HK-2 (cell line): ENCODE results near the gene NCS1.
"Not testable (repeated sequence)": the region's sequence is repeated elsewhere in the genome, so short reads cannot be mapped to it uniquely, and the experiment has no call there.

Experiments used
- DNase-seq: peaks from one replicate; pipeline ENCODE4 v3.0.0-alpha.2; 2018; ENCODE audit not compliant: unreplicated experiment

Gene NCS1

DNA sequence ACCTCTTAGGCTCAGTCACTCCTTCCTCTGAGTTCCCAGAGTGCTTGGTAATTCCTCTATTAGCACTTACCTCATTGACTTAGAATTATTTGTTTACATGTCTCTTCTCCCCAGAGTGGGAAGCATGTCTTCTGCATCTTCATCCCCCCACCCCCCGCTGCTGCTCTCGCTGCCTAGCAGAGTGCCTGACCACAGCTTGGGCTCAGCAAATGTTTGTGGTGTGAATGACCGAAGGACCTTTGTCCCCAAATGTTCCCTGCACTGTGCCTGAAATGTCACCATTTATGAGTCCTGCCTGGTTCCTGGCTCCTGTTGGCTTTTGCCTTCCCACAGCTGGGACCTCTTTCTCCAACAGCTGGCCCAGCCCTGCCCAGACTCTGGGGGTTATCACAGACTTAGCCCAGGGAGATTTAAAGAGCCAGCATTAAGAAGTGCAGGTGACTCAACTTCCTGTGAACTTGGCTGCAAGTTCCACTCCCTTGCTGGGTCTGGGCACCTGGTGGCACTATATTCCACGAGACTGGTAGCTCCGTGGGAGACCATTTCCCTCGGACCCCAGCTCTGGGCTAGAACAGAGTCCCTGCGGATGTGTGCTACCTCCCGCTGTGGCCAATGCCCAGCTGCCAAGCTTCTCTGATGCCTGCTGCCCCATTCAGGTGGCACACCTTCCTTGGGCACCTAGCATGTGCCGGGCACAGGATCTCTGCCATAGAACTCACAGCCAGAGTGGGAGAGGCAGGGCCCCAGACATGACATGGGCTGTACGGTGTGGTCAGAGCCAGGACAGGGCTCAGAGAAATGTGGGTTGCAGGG is 91.6 kb downstream of the NCS1 start:
- DNase-seq = no peak

DNA sequence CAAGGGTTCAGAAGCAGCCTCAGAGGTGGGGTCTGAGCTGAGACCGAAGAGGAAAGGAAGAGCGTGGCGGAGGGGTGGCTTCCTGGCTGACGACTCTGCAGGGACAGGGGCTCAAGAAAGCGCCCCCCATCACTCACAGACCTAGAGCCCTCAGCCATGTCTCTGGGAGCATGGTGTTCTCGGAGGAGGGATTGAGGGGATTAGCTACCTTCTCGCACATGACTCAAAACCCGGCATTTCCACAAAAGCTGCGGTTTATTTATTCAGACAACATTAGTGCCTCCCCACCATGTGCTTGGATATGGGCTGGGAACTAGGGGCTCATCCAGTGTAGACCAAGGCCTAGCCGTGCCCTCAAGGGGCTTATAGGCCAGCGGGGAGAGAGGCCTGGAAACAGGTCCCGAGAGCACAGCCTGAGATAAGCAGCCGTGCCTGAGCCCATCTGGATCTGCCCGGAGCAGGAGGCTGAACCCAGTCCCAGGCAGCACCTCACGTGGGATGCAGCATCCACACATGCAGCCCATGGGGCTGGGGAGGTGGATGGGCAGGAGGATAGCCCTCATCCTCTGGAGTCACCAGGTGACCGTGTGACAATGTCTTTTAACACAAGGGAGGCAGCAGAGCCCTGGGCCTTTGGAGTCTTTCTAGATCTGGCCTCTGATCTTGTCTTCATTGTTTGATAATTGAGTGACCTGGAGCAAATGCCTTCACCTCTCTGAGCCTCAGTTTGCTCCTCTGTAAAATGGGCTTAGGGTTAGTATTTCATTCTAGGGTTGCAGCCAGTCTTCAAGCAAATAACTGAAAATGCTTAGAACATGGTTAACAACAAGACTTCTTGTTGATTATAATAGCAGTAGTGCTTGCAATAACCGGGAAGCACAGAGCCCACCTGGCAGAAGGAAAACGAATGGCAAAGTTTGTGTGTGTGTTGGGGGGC is 92.5 kb downstream of the NCS1 start:
- DNase-seq = no peak

DNA sequence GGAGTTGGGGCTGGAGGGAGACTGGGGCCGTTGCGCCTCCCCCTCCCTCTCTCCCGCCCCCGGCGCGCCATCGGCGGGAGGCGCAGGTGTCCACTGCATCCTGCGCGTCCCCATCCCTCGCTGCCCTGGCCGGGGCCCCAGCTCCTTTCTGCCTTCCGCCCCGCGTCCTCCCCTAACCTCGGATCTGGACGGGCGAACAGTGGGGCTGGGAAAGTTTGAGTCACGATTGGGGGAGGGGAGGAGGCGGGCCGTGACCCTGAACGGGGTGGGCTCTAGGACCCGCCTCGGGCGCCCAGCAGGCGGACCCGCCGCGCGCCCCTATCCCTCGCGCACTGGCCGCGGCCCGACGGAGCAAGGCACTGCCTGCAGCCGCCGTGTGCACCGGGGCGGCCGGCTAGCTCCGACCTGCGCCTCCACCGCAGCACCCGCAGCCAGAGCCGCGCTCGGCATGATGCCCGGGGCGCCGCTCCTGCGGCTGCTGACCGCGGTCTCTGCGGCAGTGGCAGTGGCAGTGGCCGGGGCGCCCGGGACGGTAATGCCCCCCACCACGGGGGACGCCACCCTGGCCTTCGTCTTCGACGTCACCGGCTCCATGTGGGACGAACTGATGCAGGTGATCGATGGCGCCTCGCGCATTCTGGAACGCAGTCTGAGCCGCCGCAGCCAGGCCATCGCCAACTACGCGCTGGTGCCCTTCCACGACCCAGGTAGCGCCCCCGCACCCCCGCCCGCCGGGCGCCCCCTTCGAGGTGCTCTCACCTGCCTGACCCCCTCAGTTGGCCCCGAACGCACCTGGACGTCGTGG is 93.4 kb downstream of the NCS1 start, which contains the start of gene HMCN2:
HMCN2 (plus strand) TSS at position 330 of the 805 bp plus-strand sequence; CDS start at position 449, 119 bp downstream.
- no peak for DNase-seq

DNA sequence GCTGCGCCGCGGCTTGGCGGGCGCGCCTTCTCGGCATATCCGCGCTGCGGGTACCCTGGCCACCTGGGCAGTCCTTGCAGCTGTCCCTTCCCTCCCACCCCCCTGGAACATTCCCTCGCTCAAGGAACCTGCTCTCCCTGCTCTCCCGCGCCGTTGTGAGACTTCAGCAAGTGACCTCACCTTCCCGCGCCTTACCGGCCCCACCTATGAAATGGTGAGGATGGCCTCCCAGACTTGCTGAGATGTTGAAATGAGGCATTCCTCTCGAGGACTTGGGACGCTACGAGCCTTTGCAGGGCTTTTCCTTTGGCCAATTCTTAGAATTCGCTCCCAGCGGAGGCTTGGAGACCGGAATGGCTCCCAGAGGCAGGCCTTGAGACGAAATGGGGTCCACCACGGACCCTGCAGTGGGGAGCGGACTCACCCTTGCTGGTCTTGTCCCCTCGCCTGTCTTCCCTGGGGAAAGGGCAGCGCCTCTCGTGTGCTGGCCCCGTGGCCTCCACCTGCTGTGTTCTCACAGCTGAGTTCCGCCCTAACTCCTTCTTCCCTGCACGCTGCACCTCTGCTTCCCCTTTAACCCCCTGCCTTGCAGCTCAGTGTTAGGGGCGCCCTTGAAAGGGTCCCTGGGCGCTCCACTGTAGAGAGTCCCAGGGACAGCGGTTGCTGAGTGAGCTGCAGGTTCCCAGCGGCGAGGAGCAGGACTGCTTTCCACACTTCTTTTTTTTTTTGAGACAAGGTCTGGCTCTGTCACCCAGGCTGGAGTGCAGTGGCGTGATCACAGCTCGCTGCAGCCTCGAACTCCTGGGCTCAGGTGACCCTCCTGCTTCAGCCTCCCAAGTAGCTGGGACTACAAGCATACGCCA is 94.3 kb downstream of the NCS1 start:
- no peak for DNase-seq

DNA sequence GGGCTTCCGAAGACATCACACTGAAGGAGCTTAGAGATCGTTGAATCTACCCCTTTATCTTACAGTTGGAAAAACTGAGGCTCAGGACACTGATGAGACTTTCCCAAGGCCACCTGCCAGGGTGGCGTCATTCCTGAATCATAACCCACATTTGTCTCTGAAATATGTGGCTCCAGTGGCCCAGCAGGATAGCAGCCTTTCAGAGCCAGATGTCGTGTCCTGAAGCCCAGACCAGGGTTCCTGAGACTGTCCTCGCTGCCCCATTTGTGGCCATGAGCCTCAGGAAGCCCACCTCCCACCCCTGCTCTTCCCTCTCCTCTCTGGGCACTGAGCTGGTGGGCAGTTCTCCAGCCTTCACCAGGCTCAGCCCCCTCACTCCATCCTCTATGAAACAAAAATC is 95.7 kb downstream of the NCS1 start:
- no peak for DNase-seq

DNA sequence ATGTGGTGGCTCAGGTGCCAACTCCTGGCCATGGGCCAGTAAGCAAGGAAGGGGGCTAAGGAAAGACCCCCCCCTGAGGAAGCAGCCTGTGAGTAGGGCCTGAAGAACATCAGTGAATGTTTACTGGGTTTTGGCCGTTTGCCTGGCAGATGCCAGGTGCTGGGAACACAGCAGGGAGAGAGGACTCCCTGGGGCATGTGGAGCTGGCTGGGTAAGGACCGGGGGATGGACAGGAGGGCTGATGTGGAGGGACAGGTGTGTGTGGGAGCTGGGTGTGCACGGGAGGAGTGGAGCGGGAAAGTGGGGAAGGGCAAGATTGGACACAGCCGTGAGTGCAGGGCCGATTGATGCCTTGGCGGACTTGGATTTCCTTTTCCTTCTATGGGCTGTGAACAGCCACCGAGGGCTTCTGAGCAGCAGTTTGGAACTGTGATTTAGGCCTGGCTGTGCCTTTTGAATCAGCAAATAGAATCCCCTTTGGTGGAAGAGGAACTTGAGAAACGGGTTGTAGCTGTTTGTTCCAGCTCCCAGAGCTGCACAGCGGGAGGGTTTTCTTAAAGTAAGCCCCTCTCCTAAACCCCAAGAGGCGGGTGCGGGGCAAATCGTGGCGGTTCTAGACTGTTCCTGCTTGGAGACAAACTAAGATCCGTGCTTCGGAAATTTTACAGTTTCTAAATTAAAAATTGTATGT is 96.5 kb downstream of the NCS1 start:
- DNase-seq = no peak

DNA sequence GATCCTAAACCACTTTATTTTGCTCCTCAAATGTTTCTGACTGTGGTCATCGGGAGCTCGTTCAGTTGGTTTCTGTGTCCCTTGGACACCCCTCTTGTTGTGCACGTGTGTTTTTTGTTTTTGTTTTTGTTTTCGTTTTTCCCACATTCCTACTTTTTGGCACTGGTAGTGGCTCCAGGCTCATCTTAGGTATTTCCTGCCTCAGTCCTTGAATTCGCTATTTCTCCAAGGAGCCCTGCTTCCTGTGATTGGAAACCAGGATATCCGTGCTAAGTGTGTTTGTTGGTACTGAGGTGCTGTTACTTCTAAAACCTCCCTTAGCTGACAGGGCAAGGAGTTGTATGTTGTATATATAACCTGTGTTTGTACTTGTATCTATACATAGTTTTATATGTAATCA is 99.3 kb downstream of the NCS1 start:
- DNase-seq = no peak

DNA sequence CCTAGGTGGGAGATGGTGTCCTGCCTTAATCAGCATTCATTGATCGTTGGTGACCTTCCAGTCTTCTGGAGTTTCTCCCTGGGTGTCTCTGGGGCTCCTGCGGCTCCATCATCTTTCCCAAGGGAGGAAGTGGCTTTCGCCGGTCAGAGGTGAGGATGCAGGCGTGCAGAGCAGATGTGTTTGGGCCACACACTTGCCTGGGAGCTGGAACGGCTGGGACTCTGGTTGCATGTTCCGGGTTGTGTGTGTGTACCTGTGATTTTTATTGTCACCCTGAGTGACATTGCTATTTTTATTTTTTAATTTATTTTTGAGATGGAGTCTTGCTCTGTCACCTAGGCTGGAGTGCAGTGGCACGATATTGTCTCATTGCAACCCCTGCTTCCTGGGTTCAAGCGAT is 103.0 kb downstream of the NCS1 start:
- DNase-seq = no peak

DNA sequence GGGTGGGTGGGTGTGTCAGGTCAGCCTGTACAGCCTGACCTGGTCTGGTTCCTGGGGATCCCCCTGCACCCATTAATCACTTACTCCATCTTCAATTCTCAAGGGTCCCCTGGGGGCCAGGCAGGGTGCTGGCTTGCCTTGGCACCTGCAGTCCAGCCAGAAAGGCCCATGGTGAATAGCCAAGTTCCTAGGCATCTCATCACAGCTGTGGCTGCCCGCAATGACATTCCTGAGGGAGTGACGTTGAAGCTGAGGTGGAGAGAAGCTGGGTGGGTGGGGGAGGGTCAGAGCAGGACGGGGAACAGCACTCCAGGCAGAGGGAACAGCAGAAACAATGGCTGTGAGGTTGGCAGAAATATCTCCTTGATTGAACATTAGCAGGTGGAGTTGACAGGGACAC is 103.9 kb downstream of the NCS1 start:
- peak; percentile 43 for DNase-seq

DNA sequence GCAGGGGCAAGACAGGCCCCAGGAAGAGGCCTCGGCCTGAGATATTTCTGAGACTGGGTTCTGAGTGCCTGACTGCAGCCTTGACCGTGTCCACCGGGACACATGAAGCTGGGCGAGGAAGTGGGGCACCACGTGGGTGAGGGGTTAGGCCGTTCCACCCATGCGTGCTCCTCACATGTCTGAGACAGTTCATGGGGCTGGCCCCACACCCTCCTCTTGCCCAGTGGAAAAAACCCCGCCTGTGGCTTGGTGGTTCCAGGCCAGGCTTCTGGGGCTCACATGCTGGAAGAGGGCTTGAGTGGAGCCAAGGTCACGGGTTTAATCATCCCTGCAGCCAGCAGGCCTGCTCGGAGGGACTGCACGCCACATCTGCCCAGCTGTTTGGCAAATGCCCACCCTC is 104.8 kb downstream of the NCS1 start:
- no peak for DNase-seq

DNA sequence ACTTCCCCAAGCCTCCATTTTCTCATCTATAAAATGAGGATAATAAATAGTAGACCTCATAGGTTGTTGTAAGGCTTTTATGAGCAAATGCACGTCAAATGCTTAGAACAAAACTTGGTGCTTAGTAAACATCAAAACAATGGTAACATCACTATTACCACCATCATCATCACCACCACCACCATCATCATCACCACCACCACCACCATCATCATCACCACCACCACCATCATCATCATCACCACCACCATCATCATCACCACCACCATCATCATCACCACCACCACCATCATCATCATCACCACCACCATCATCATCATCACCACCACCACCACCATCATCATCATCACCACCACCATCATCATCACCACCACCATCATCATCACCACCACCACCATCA is 105.3 kb downstream of the NCS1 start:
- not testable (repeated sequence) for DNase-seq

DNA sequence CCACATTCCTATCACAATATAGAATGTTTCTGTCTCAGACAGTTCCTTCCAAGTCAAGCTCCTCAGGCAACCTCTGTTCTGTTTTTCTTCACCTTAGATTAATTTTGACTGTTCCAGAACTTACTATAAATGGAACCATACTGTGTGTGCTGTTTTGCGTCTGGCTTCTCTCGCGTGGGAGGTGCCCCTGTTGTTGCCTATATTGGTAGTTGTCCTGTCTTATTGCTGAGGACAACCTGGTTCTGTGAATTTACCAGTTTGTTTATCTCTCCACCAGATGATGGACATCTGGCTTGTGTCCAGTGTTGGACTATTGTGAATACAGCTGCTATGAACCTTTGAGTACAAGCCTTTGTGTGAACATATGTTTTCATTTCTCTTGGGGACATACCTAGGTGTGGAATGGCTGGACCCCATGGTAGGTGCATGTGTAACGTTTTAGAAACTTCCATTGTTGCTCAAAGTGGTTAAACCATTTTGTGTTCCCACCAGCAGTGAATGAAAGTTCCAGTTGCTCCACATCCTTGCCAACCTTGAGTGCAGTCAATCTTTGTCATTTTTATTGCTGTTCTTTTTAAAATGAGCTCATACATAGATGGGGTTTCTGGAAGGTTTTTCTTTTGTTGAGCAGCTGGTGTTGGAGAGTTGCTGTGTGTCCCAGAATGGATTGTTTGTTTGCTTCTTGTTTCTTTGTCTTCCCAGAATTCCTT is 111.5 kb downstream of the NCS1 start:
- DNase-seq = no peak

DNA sequence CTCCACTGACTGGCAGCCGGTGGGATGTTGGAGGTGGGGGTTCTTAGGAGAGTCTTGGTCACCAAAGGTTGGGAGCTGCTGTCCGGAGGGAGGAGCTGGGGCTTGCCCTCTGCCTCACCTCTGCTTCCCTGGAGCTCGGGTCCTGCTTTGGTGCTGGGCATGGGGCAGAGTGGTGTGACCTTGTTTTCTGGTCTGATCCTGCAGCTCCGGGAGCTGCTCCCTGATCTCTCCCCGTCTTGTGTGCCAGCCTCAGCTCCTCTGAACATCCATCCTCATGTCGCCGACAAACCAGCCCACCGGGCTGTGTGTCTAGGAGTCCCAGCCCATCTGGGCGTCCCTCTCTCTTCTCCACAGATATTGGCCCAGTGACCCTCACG is 112.0 kb downstream of the NCS1 start:
- DNase-seq = no peak

DNA sequence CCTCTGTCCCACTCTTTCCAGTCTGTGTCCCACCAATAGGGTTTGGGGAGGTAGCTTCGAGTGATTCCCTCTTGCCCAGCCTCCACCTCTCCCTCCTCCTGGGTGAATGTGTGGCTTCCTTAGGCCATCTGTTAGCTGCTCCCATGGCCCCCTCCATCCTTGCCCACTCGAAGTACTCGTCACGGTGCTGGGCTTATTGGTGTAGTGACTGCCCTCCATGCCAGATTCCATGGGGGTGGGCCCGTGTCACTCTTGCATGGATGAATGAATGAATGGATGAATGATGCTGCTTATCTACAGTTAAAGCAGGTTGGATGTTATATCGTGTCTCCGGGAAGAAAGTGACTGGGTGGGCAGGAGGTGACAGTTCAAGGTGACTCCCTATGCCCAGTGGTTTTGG is 112.5 kb downstream of the NCS1 start:
- DNase-seq = no peak

DNA sequence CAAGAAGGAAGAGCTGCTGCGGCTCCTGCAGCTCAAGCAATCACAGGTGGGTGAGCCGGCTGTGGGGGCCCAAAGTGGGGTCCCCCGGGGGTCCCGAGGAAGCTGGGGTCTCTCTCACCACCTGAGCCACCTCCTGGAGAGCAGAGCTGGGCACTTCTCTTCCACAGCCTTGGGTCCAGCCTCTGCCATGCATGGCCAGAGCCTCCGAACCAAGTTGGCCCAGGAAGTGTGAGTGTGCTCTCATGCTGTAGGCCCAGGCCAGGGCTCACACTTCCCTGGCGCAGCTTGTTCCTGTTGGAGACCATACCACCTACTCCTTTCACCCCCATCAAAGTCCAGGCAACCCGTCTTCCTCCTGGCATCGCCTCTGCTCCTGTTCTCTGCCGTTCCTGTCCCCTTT is 113.1 kb downstream of the NCS1 start:
- no peak for DNase-seq

DNA sequence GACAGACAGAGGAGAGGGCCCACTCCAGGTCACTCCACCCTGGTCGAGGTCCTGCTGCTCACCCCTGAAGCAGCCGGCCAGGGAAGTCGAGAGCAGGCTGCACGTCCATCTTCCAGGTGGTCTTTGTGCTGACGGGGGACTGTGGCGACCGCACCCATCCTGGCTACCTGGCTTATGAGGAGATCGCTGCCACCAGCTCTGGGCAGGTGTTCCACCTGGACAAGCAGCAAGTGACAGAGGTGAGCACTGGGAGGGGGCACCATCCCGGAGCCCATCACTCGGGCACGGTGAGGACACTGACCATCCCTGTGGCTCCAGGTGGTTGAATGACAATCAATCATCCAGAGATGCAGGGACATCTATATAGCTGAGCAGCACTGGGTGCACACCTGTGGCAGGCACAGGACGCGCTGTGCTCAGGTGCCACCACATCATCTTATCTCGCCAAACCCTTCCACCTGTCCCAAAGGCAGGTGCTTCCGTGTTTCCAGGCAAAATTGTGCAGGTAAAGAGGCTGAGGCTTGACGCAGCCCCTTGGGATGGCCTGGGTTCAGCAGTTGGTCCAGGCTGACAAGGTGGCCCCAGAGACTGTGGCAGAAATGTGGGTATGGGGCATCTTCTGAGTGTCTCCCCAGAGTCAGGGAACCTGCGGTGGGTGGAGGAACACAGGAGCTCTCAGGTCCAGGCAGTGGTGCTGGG is 114.0 kb downstream of the NCS1 start:
- DNase-seq = no peak
